Posterior vena cava (tissue), 2 donors: ENCODE measurements around the gene NDFIP1. TPM values are rescaled to one million over a fixed set of nuclear protein-coding genes. Genes with fewer than 3 reads are reported as not detected.

Experiments used
- DNase-seq: peaks from one replicate; pipeline ENCODE4 v3.0.0-alpha.2; 2020; ENCODE audit warnings: low spot score
- intact Hi-C, 2 donors: fragments of 100-400 bp; cut with DNase I; formaldehyde crosslinking; loops; one replicate each; pipeline versions ENCODE4 v1.14.1 to v1.14.2; 2022 to 2023
- total RNA-seq, 2 donors: library from RNA; stranded (reverse); fragmentation: NEBNext Ultra II Directional; extraction: Animal tissue kit (Norgen Biotek cat#: 25700); gene quantifications; one replicate each; pipeline ENCODE4 v1.2.1, GENCODE V29; 2021
- donor health status: DM: yes; HTN: yes; CAD: no.
- donor health status: DM: yes; HTN: yes; CAD: no.

NDFIP1 gene
- total RNA-seq, 2 donors from 2014 or later = 78.5 to 81.0 TPM

DNA sequence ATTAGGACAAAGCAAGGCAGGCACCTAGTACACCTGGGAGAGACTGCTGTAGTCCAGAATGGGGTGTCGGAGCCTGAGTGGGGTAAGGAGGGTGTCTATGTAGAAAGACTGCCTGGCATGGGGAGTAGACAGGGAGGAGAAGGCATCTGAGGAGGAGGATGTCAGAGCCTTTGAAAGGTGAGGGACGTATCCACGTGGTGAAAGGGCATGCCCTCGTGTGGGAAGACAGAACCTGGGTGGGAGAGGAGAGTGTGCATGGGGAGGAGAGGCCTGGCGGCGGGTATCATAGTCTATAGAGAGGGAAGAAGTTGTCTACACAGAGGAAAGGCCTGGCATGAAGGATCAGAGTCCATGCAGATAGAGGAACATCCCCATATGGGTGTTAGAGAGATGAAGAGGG lies 91.8 kb downstream of the NDFIP1 start:
- intact Hi-C loops = no loop called here
- no peak for DNase-seq

DNA sequence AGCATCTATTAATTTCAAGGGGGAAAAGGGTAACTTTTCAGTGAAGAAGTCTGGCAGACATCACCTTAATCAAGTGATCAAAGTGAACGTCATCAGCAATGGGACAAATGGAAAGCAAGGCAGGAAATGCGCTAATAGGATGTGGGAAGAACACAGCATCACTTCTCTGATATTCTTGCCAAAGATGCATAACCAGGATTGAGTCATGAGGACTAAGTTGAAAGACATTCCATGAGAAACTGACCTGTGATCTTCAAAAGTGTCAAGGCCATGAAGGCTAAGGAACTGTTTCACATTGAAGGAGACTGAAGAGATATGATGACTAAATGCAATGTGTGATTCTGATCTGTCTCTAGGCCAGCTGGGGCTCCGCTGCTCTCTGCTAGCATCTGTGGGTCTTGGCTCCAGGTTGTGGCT lies 92.9 kb downstream of the NDFIP1 start:
- no peak for DNase-seq
- intact Hi-C loops = no loop called here

DNA sequence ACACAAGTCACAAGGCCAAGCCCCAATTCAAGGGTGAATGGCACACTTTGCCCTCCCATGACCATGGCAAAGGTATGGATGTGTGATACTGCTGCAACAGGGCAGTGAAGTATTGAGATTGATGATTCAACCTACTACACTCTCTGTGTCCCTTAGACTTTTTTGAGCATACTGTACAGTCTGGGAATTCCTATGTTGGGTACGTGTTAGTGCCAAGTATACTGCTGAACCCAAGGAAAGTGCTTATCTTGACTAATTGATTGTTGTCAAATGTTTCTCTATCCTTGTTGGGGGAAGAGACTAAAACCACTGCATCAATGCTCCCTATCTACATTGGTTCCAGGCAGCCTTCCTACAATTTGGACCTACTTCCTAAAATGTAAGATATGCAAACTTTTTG lies 93.7 kb downstream of the NDFIP1 start:
- intact Hi-C loops = no loop called here
- no peak for DNase-seq

Other genes starting within 250 kb of the NDFIP1 start
- gene PCDH1, start 230.4 kb upstream of the NDFIP1 start, total RNA-seq = 10 to 100 TPM; 30.2 to 36.7 TPM
- 10 to 100 TPM; 46.4 to 49.6 TPM for gene DELE1, start 184.9 kb upstream of the NDFIP1 start, total RNA-seq
- gene PCDH12, start 150.6 kb upstream of the NDFIP1 start, total RNA-seq = 1 to 10 TPM; 8.7 to 9.3 TPM
- 10 to 100 TPM; 59.3 to 61.2 TPM for gene RNF14, start 139.7 kb upstream of the NDFIP1 start, total RNA-seq
- 10 to 100 TPM; 21.8 to 35.5 TPM for gene GNPDA1, start 95.8 kb upstream of the NDFIP1 start, total RNA-seq
- gene SPRY4, start 216.2 kb downstream of the NDFIP1 start, total RNA-seq = 10 to 100 TPM; 12.5 to 20.7 TPM